HG02852 (cell line): ENCODE measurements around the gene PCDHGB2.
"Not testable (repeated sequence)": the region's sequence is repeated elsewhere in the genome, so short reads cannot be mapped to it uniquely, and the experiment has no call there.

Experiments
- ATAC-seq: cut with Tn5 transposase; IDR thresholded peaks from one replicate; pipeline ENCODE4 v1.9.1; 2021; ENCODE audit warnings: mild to moderate bottlenecking, moderate library complexity; ENCODE audit not compliant: unreplicated experiment

Gene PCDHGB2

GRCh38 chr5:141359790-141360426 lies at the start of gene PCDHGB2:
TSS of gene PCDHGB2 (plus strand) at chr5:141359994. CDS start at chr5:141360136, 142 bp downstream.
- no peak for ATAC-seq

- no peak for ATAC-seq
Observed at GRCh38 chr5:141313711-141314110, 46.1 kb upstream of the PCDHGB2 start.

- not testable (repeated sequence) for ATAC-seq
Observed at GRCh38 chr5:141316963-141317362, 42.8 kb upstream of the PCDHGB2 start.

- no peak for ATAC-seq
Observed at GRCh38 chr5:141319202-141319601, 40.6 kb upstream of the PCDHGB2 start.

- no peak for ATAC-seq
Observed at GRCh38 chr5:141319699-141320098, 40.1 kb upstream of the PCDHGB2 start.

GRCh38 chr5:141320225-141321169 lies 39.3 kb upstream of the PCDHGB2 start, which contains the start of gene TAF7:
TSS of gene TAF7 (minus strand) at chr5:141320784. CDS start at chr5:141320044, 740 bp downstream.
- ATAC-seq = peak; percentile 92

GRCh38 chr5:141322261-141322660 lies 37.5 kb upstream of the PCDHGB2 start:
- ATAC-seq = peak; percentile 13

- ATAC-seq = peak; percentile 80
Observed at GRCh38 chr5:141326088-141326854, 33.5 kb upstream of the PCDHGB2 start.

- no peak for ATAC-seq
Observed at GRCh38 chr5:141328231-141328630, 31.6 kb upstream of the PCDHGB2 start.

- ATAC-seq = no peak
Observed at GRCh38 chr5:141330299-141331080, 29.3 kb upstream of the PCDHGB2 start, which contains the start of gene PCDHGA1. TSS of gene PCDHGA1 (plus strand) at chr5:141330514.

- not testable (repeated sequence) for ATAC-seq
Observed at GRCh38 chr5:141332571-141332970, 27.2 kb upstream of the PCDHGB2 start.

GRCh38 chr5:141338538-141339306 lies 21.1 kb upstream of the PCDHGB2 start, which contains the start of gene PCDHGA2:
TSS of gene PCDHGA2 (plus strand) at chr5:141338760.
- no peak for ATAC-seq

GRCh38 chr5:141340781-141341354 lies 18.9 kb upstream of the PCDHGB2 start:
- not testable (repeated sequence) for ATAC-seq

- no peak for ATAC-seq
Observed at GRCh38 chr5:141342773-141343172, 17.0 kb upstream of the PCDHGB2 start.

GRCh38 chr5:141343242-141343952 lies 16.4 kb upstream of the PCDHGB2 start, which contains the start of gene PCDHGA3:
TSS of gene PCDHGA3 (plus strand) at chr5:141343829. CDS start at chr5:141344034, 205 bp downstream.
- no peak for ATAC-seq

GRCh38 chr5:141343953-141344463 lies 15.8 kb upstream of the PCDHGB2 start:
- ATAC-seq = no peak

GRCh38 chr5:141345327-141345726 lies 14.5 kb upstream of the PCDHGB2 start:
- ATAC-seq = no peak

- not testable (repeated sequence) for ATAC-seq
Observed at GRCh38 chr5:141346017-141346416, 13.8 kb upstream of the PCDHGB2 start.
